Measurements from ENCODE around the gene TOMM70.
"Not testable (repeated sequence)": the region's sequence is repeated elsewhere in the genome, so short reads cannot be mapped to it uniquely, and the experiment has no call there.

TOMM70 gene

DNA sequence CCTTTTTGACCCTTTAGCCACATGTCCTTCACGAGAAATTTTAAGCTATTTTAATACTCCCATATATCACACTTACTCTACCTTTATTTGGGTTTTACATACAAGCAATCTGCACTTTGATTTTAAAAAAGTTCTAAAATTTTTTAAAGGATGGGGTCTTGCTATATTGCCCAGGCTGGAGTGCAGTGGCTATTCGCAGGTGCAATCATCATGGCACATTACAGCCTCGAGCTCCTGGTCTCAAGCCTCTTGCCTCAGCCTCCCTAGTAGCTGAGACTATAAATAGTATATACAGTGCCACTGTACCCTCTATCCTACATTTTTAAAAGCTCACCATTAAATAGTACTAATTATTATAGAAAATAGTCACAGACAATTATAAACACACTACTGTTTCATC, 36.5 kb downstream of the TOMM70 start:
- DNase-seq (ENCODE audit: low read depth, low spot score): no peak

DNA sequence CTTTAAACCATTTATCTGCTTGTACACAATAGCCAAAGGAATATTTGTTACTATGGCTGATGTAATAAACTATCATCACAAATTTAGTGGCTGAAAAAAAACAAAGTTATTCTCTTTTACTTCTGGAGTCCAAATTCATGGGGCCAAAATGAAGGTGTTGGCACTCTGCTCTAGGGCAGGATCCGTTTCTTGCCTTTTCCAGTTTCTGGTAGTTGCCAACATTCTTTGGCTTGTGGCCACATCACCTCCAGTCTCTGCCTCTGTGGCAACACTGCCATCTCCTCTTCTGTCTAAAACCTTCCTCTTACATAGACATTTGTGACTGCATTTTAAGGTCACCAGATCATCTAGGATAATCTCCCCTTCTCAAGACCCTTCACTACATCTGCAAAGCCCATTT, 39.0 kb downstream of the TOMM70 start:
- no peak for DNase-seq (ENCODE audit: low read depth, low spot score)

DNA sequence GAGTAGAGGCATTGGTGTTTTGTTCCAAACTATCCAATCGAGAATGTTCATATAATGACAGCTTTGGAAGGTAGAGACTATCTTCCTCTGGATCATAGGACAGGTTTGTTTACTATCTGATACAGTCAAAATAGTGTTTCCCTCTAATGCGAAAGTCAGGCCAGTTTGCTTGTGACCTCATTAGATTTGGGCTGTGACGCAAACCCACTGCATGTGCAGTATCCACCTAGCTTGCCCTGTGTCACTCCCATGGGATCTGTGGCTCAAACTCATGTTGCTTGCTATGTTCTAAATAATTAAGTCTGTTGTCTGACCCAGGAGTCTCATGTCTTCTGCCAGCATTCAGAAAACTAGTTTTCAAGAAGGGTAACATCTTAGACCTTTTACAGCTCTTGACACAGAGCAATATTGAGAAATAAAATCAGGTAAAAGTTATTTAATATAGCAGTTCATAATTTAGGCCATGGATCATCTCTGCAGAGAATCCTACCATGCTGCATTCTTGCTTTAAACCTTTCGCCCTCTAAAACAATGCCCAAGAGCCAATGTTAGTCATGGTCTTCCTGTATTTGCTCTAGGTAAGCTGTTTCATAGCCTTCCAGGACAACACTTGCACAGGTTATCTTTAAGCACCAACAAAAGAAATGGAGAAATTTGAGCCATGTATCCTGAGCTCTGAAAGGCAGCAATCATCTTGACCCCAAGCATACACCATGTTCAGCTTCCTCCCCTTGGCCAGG, 40.0 kb downstream of the TOMM70 start:
- no peak for DNase-seq (ENCODE audit: low read depth, low spot score)

DNA sequence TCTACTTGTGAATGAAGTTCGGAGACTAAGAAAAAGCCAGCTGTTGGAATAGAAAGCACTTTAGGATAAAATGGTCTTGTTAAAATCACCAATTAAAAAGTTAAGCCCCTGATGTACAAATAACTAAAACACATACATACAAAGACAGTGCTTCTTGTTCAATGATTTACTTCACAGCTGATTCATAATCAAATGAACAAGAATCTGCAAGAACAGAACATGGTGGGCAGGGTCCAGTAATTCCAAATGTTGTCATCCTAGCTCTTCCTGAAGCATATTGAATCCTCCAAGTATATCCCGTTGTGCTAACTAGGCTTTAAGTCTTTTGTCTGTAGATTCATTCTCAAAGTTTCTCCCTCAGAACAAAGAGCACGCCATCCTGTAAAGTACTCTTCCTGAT, 41.9 kb downstream of the TOMM70 start:
- DNase-seq (ENCODE audit: low read depth, low spot score): no peak

DNA sequence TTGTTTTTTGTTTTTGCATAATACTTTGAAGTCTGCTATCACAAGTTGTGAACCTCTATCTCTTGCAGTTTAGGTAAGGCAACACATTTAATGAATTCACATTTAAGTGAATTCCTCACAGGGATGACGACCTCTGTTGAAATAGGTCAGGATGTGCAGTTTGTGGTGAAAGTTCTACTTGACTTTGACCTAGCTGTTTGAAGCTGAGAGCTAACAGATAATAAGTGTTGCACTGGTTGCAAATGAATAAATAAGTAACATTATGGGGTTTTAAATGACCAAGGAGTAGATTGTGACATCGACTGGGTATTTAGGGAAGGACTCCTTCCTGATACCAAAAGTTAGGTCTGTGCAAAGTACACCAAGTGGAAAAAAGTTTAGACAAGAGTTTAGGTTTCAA, 42.5 kb downstream of the TOMM70 start:
- no peak for DNase-seq (ENCODE audit: low read depth, low spot score)

DNA sequence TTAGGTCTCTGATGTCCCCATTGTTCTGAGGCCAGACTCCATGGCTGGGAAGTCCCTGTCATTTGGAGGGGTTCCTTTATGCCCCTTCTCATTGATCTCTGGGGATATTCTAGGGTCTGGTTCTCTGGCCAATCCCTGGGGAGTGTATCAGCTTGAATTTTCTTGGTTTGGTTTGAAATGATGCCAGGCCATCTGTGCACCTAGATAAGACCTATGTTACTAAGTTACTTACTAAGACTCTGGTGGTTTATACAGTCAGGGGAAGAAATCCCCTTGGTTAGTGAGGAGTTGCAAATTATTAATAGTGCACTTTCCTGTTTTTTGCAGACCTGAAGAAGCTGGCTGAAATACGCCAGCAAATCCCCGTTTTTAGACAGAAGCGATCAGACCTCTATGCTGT, 46.0 kb downstream of the TOMM70 start:
- DNase-seq (ENCODE audit: low read depth, low spot score): no peak

DNA sequence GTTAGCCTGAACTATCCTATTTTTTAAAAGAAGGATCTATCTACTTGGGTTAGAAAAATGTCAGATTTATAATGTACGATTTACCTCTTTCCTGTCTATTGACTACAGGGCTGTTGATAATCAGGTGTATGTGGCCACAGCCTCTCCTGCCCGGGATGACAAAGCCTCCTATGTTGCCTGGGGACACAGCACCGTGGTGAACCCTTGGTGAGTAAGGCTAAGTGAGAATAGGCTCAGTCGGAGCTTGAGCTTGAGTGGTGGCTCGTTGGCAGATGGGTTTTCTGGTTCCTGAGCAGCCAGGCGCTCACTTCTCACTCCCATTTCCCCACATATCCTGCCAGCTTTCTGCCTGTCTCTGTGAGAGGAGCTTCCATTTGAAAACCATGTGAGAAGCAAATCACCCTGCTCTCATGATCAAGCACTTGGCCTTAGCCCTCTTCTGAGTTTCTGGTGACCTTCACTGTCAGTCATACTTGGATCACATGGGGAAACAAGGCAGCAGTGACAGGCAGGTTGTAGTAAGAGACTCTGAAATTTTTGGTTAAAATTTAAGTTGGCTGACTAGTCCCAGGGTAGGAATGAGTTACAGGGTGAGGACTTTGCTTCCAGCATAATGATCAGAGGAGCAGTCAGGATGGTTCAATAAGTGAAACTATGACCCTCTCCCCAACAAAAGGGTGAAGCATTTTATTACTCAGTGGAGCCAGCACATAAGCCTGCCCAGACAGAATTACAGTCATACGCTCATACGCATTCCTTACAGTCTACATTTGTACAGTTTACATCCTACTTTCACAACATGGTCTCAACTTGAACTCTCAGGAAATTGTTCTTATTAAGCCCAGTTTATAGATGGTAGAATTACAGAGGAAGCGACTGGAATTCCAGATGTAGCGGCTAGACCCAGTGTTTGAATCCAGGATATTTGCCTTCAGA, 48.3 kb downstream of the TOMM70 start:
- DNase-seq (ENCODE audit: low read depth, low spot score): no peak

DNA sequence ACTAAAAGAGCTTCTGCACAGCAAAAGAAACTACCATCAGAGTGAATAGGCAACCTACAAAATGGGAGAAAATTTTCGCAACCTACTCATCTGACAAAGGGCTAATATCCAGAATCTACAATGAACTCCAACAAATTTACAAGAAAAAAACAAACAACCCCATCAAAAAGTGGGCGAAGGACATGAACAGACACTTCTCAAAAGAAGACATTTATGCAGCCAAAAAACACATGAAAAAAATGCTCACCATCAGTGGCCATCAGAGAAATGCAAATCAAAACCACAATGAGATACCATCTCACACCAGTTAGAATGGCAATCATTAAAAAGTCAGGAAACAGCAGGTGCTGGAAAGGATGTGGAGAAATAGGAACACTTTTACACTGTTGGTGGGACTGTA, 49.1 kb downstream of the TOMM70 start:
- not testable (repeated sequence) for DNase-seq (ENCODE audit: low read depth, low spot score)

DNA sequence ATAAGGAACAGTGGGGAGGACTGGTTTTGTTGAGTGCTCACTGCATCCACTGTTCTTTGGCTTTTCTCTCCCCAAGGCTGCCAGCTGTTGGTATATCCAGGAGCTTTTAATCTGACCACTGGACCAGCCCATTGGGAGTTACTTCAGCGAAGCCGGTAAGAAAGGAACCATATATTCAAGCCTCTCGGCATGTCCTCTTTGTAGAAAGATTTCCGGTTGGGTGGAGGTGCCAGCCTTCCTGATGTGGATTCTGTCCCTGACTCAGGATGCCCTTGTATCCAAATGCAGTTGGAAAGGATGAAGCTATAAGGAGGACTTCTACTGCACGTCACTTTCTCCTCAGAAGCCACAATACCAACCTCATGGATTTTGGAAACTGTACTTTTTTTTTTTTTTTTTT, 52.2 kb downstream of the TOMM70 start:
- no peak for DNase-seq (ENCODE audit: low read depth, low spot score)

DNA sequence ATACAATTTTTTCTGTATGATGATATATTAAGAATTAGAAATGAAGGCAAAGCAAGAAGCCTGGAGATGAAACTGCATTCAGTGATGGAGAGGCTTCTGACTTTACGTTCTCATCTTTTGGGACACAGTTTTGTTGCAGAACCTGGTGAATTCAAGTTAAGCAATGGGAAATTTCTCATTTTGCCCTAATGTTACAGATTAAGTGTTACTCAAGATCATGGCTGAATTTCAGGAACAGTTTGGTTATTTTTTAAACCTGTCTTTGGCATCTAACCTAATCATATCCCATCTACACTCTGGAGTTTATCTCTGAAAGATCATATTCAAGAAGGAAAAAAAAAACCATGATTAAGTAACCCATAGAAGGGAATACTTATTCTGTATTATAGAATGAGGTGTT, 60.4 kb downstream of the TOMM70 start:
- DNase-seq (ENCODE audit: low read depth, low spot score): no peak

DNA sequence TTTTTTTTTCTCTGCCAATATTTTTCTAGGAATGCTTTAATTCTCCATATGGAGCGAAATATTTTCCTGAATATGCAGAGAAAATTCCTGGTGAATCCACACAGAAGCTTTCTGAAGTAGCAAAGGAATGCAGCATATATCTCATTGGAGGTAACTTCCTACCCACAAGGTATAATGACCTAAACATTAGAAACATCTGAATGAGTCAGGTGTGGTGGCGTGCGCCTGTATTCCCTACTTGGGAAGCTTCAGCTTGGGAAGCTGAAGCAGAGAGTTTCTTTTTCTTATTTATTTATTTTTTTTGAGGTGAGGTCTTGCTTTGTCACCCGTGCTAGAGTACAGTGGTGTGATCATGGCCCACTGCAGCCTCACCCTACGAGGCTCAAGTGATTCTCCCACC, 61.1 kb downstream of the TOMM70 start:
- DNase-seq (ENCODE audit: low read depth, low spot score): no peak

DNA sequence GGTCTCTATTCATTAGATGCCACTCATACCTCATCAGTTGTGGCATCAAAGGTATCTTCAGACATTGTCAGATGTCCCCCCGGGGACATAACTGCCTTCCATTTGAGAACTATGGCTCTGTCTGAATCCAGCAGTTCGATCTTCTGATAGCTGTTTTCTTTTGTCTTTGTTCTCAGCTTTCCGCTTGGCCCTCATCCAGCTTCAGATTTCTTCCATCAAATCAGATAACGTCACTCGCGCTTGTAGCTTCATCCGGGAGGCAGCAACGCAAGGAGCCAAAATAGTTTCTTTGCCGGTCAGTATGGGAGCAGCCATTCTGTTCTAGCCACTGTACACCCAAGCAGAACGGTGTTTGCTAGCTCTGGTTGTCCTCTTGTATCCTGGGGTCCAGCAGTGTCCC, 62.0 kb downstream of the TOMM70 start:
- no peak for DNase-seq (ENCODE audit: low read depth, low spot score)

DNA sequence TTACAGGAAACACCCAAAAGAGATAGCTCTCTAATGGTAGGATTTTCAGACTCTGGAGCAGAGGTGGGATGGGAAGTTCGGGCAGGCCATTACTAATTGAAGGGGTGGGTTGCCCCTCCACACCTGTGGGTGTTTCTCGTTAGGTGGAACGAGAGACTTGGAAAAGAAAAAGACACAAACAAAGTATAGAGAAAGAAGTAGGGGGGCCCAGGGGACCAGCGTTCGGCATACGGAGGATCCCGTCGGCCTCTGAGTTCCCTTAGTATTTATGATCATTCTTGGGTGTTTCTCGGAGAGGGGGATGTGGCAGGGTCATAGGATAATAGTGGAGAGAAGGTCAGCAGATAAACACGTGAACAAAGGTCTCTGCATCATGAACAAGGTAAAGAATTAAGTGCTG, 64.7 kb downstream of the TOMM70 start:
- not testable (repeated sequence) for DNase-seq (ENCODE audit: low read depth, low spot score)

DNA sequence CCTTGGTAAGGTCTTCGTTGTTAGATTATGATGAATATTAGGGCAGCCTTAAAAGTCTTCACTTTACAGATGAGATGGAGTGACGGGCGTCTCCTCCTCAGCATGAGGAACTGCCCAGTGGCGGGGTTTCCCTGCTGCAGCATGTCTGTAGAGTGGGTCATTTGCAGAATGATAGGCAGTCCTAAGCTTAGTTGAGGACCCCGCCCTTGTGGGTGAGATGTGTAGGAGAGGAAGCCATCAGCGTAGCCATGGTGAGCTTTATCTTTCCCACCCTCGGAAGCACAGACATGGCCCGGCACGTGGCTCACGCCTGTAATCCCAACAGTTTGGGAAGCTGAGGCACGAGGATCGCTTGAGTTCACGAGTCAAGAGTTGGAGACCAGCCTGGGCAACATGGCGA, 65.5 kb downstream of the TOMM70 start:
- no peak for DNase-seq (ENCODE audit: low read depth, low spot score)

DNA sequence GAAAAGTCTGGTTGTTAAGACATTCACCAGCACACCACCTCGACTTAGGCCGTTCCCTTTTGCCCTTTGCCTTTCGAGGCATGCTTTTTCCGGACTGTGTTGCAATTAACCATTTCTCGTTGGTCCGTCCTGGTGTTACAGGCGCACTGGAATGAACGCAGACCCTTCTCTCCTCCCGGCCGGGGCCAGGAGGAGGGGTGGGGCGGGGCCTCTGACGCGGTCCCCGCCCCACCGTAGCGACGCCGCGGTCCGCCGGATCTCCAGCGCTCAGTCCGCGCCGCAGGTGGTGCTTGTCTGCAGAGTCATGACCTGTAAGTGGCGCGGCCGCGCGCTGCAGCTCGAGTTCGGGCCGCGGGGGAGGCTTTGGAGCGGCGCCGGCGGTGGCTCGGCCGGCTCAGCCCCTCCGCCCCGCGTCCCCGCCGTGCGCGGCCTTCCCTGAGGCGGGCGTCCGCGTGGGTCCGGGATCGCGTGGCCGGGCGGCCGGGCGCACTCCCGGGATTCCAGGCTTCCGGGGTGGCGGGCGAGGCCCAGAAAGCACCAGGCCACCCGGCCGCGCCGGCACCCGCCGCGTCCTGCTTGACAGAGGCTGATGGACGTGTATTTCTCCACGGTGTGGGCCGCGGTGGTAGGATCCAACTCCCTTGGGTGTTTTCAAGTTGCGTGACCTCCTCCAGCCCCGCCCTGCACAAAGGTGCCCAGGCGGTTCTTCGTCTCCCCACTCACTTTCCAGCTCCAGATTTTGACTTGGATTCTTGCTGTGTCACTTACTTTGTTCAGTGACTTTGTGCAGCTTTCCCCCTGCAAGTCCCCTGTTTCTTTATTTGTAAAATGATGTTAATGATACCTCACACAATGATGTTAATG, 66.2 kb downstream of the TOMM70 start, which contains the start of gene NIT2:
NIT2 (plus strand) TSS at position 270 of the 864 bp plus-strand sequence; CDS start at position 305, 35 bp downstream.
- DNase-seq (ENCODE audit: low read depth, low spot score): peak; percentile 63

DNA sequence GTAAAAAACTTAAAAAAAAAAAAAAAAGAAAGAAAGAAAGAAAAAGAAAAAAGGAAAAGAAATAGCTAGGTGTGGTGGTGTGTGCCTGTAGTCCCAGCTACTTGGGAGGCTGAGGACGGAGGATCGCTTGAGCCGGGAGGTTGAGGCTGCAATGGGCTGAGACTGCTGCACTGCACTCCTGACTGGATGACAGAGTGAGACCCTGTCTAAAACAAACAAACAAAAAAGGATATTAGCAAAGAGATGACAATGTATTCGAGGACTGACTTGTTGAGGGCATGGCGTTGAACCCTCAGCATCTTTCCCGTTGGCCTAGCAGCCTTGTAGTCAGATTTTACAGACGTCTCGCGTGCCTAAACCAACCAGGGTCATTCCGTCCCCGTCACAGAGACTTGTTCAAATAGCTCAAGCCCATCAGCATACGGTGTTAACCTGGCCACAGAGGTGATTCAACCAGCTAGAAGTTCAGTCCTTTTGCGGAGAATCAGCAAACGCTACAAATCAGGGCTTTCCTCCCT, 66.9 kb downstream of the TOMM70 start:
- no peak for DNase-seq (ENCODE audit: low read depth, low spot score)

DNA sequence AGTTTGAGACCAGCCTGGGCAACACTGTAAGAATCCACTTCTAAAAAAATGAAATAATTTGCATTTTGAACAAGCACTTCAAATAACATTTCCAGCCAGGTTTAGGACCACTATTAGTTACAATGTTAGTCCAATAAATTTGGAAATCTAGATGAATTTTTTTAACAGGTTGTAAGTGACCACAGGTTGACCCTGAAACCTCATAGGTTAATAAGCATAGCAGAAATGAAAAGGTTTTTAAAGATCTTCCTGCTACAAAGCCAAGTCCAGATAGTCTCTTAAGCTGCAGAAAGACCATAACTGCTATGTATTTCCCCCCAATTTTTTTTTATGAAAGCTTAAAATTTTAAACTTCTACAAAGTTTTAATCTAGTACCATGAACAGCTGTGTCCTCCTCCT, 67.8 kb downstream of the TOMM70 start:
- no peak for DNase-seq (ENCODE audit: low read depth, low spot score)

DNA sequence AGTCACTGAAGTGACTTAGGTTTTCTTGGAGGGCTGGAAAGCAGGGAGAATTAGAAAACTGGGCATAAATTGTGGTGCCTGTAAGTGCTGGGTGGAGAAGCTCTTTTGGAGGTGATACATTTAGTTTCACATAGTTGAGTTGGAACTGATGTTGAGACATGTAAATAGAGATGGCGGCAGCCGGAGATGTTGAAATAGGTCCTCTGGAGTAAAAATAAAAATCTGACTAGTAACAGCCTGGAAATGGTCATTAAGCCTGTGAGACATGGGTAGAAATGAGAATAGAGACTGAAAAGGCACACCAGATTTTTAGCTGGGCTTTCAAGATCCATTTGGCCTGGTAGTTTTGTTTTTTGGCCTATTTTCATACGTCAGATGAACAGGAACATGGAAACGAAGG, 69.2 kb downstream of the TOMM70 start:
- no peak for DNase-seq (ENCODE audit: low read depth, low spot score)

DNA sequence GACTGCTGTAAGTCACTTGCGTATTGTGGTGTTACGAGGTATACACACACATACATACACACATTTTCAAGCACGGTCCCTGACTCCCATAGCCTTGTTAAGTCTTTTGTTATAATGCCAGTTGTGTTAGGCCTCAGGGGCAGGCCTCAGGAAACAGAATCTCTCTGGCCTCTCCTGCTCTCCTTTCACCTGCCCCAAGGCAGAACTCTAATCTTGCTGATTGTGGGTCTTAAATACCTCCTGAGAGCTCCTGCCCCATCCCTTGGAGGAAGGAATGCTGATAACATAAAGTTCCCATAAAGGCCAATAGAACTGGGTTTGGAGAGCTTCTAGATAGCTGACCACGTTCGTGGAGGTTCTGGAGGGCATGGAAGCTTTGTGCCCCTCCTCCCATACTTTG, 70.2 kb downstream of the TOMM70 start:
- DNase-seq (ENCODE audit: low read depth, low spot score): no peak

DNA sequence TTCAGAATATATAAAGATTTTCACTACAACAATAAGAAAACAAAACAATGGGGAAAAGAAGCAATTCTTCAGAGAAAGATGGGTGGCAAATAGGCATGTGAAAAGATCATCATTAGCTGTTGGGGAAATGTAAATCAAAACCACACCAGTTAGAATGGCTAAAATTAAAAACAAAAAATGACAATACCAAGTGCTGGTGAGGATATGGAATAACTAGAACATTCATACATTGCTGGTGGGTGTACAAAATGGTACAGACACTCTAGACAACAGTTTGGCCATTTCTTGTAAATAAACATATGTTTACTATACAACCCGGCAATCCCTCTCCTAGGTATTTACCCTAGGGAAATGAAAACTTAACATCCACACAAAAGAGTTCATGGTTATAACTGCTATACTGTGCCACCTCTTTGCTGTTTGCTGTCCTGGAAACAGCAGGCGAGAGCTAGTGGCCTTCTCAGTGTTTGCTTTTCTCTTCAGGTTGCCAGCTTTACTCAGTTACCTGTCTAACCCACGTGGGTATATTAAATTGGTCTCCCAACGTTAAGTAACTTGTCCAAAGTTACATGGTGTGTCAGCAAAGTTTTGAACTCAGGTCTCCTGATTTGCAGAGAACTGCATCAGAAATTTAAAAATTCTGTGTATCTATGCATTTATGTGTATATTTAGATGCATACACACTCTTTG, 70.9 kb downstream of the TOMM70 start:
- no peak for DNase-seq (ENCODE audit: low read depth, low spot score)

DNA sequence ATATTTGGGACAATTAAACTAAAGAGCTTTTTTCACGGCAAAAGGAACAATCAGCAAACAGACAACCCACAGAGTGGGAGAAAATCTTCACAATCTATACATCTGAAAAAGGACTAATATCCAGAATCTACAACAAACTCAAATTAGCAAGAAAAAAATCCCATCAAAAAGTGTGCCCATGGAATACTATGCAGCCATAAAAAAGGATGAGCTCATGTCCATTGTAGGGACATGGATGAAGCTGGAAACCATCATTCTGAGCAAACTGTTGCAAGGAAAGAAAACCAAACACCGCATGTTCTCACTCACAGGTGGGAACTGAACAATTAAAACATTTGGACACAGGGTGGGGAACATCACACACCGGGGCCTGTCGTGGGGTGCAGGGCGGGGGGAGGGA, 73.5 kb downstream of the TOMM70 start:
- DNase-seq (ENCODE audit: low read depth, low spot score): not testable (repeated sequence)
